Endothelial cell of umbilical vein (primary cell): ENCODE data around the gene KLHL18. TPM values are rescaled to one million over a fixed set of nuclear protein-coding genes. Genes with fewer than 3 reads are reported as not detected.
"Not testable (repeated sequence)": the region's sequence is repeated elsewhere in the genome, so short reads cannot be mapped to it uniquely, and the experiment has no call there.

Experiments used
- BruUV-seq: library from RNA; stranded (reverse); fragments of 400-500 nt; replicated peaks from 2 replicates; lab custom pipeline; 2021; lab: Mats Ljungman, UMichigan
- CTCF ChIA-PET: fragments of 300-600, 350-600 bp; sonication (Branson Sonifier 250); formaldehyde crosslinking; loops from one replicate; lab custom pipeline; 2021; ENCODE audit warnings: antibody characterized with exemption, inconsistent platforms; lab: Charles Lee
- POLR2A ChIA-PET: fragments of 300-600, 350-600 bp; sonication (Branson Sonifier 250); formaldehyde crosslinking; loops from one replicate; lab custom pipeline; 2021; ENCODE audit warnings: antibody characterized with exemption, inconsistent platforms; lab: Charles Lee
- DNase-seq: peaks from one replicate; pipeline ENCODE4 v3.0.0-alpha.2; 2011; ENCODE audit warnings: low read depth, low spot score
- FAIRE-seq: peaks from 2 replicates; lab custom pipeline; 2011; peaks lifted over from hg19 to GRCh38; lab: Jason Lieb, UNC
- H2AFZ ChIP-seq: 2 replicates; pipeline ENCODE4 v1.6.0; 2012; ENCODE audit warnings: low read depth, low read length, control low read depth, inconsistent platforms
- H3K27ac ChIP-seq: 2 replicates; pipeline ENCODE4 v1.5.1; 2011; ENCODE audit warnings: low read depth, mild to moderate bottlenecking, control low read depth, low read length, moderate library complexity; ENCODE audit not compliant: insufficient read depth
- H3K27me3 ChIP-seq, 2 experiments: 2 replicates each; pipeline versions ENCODE4 v1.6.0 to v1.6.1; 2011; ENCODE audit warnings: low read length in 2 of 2, mixed read lengths in 1 of 2; ENCODE audit not compliant: control insufficient read depth in 2 of 2, insufficient read depth in 2 of 2
- H3K36me3 ChIP-seq, 2 experiments: 2 replicates in 1 of 2; 3 replicates in 1 of 2; pipeline ENCODE4 v1.5.1; 2011; ENCODE audit warnings: low read length in 2 of 2, mild to moderate bottlenecking in 1 of 2, moderate library complexity in 1 of 2; ENCODE audit not compliant: control insufficient read depth in 2 of 2, insufficient read depth in 2 of 2; ENCODE audit errors: extremely low read depth in 1 of 2
- H3K4me1 ChIP-seq: 3 replicates; pipeline ENCODE4 v1.5.1; 2011; ENCODE audit warnings: mild to moderate bottlenecking, low read length; ENCODE audit not compliant: control insufficient read depth, insufficient read depth; ENCODE audit errors: extremely low read depth
- H3K4me2 ChIP-seq: 2 replicates; pipeline ENCODE4 v1.6.1; 2011; ENCODE audit warnings: low read length, control low read depth, mixed read lengths; ENCODE audit not compliant: insufficient read depth
- H3K4me3 ChIP-seq, 3 experiments: fragments of 200-600 bp in 1 of 3; sonication (generic), shearing (Covaris generic) in 1 of 3; replicated peaks in 1 of 3; 2 replicates each; pipeline ENCODE4 v1.5.1; 2011 to 2016; ENCODE audit warnings: control low read depth in 3 of 3, low read length in 3 of 3, mild to moderate bottlenecking in 2 of 3, inconsistent platforms in 1 of 3, low read depth in 1 of 3, moderate library complexity in 1 of 3; ENCODE audit not compliant: insufficient read depth in 1 of 3
- H3K79me2 ChIP-seq: 2 replicates; pipeline ENCODE4 v1.6.0; 2012; ENCODE audit warnings: low read length, inconsistent platforms; ENCODE audit not compliant: control insufficient read depth, insufficient read depth
- H3K9ac ChIP-seq: replicated peaks from 2 replicates; pipeline ENCODE3; 2011; ENCODE audit warnings: low read length, control low read depth; ENCODE audit not compliant: insufficient read depth; ENCODE audit errors: extremely low read depth
- H3K9me1 ChIP-seq: replicated peaks from 3 replicates; pipeline ENCODE4 v1.6.0; 2011; ENCODE audit warnings: mild to moderate bottlenecking, low read length; ENCODE audit not compliant: control insufficient read depth, insufficient read depth; ENCODE audit errors: extremely low read depth
- H3K9me3 ChIP-seq: replicated peaks from 2 replicates; pipeline ENCODE4 v1.5.1; 2012; ENCODE audit warnings: low read length, inconsistent platforms; ENCODE audit not compliant: control insufficient read depth, insufficient read depth
- H4K20me1 ChIP-seq: replicated peaks from 2 replicates; pipeline ENCODE3; 2011; ENCODE audit warnings: mild to moderate bottlenecking, low read length; ENCODE audit not compliant: control insufficient read depth, insufficient read depth; ENCODE audit errors: extremely low read depth
- CTCF ChIP-seq, 2 donors: IDR thresholded peaks; 1 replicate in 1 of 2; 2 replicates in 1 of 2; pipeline ENCODE4 v1.5.1; 2011; ENCODE audit warnings: low read length in 2 of 2, mild to moderate bottlenecking in 2 of 2, moderate library complexity in 2 of 2, control low read depth in 1 of 2, inconsistent platforms in 1 of 2, low read depth in 1 of 2; ENCODE audit not compliant: insufficient read depth in 1 of 2; ENCODE audit errors: extremely low read depth in 1 of 2
- FOS ChIP-seq: IDR thresholded peaks from 2 replicates; pipeline ENCODE4 v1.6.1; 2011; ENCODE audit warnings: mild to moderate bottlenecking, low read length, moderate library complexity, borderline replicate concordance; ENCODE audit not compliant: insufficient read depth
- GATA2 ChIP-seq: IDR thresholded peaks from 2 replicates; pipeline ENCODE4 v1.7.0; 2011; ENCODE audit warnings: low read depth, mild to moderate bottlenecking, moderate library complexity, mixed read lengths, low read length; ENCODE audit not compliant: insufficient read length, insufficient read depth
- JUN ChIP-seq: IDR thresholded peaks from 2 replicates; pipeline ENCODE4 v1.6.1; 2011; ENCODE audit warnings: borderline replicate concordance, low read depth; ENCODE audit not compliant: insufficient read length, insufficient read depth
- MYC ChIP-seq: IDR thresholded peaks from one replicate; pipeline ENCODE4 v1.6.1; 2011; ENCODE audit warnings: mild to moderate bottlenecking, low read depth, low read length
- POLR2AphosphoS5 ChIP-seq: IDR thresholded peaks from 2 replicates; pipeline ENCODE4 v1.6.1; 2012; ENCODE audit warnings: low read depth, mild to moderate bottlenecking, control low read depth, low read length, moderate library complexity; ENCODE audit not compliant: insufficient read depth
- dilution Hi-C: fragments of 300-500 bp; cut with MboI; formaldehyde crosslinking; loops from one replicate; pipeline ENCODE4 v1.15.0; 2019; ENCODE audit warnings: low sequenced_read_pairs; ENCODE audit not compliant: extremely low pct_ligation_motif_present
- intact Hi-C: fragments of 100-400 bp; cut with micrococcal nuclease; formaldehyde crosslinking; loops from one replicate; pipeline ENCODE4 v1.10.0; 2022
- polyA plus RNA-seq, 4 experiments: library from polyadenylated mRNA; depleted of rRNA in 3 of 4; stranded (reverse) in 3 of 4; unstranded in 1 of 4; fragments of >200 nt; gene quantifications; 2 replicates each; pipeline versions ENCODE4 v1.2.1 to v1.2.3, GENCODE V29; 2011 to 2012; ENCODE audit warnings: missing spikeins in 1 of 4
- total RNA-seq: library from RNA; stranded (reverse); gene quantifications from 2 replicates; pipeline ENCODE4 v1.2.3, GENCODE V29; 2021

The KLHL18 gene
- total and polyA plus RNA-seq, 2 donors (not counting 3 experiments of a cell fraction or from before 2014, with no cell fraction given), result 43.4 to 58.1 TPM

GRCh38 chr3:47360110-47360517, 77.4 kb downstream of the KLHL18 start:
- BruUV-seq, H3K27me3 ChIP-seq, H2AFZ ChIP-seq, dilution Hi-C loops, FAIRE-seq, POLR2A ChIA-PET, H3K9me1 ChIP-seq, H4K20me1 ChIP-seq, H3K36me3 ChIP-seq, H3K9me3 ChIP-seq, CTCF ChIA-PET, H3K79me2 ChIP-seq, H3K27ac ChIP-seq, H3K4me3 ChIP-seq, DNase-seq, intact Hi-C loops, H3K9ac ChIP-seq, H3K4me2 ChIP-seq: not testable (repeated sequence)
- peak; percentile 13 for TF ChIP-seq FOS
- peaks cover 13% of the 10 kb centered on the region for H3K4me1 ChIP-seq

GRCh38 chr3:47362701-47363100, 80.0 kb downstream of the KLHL18 start:
- Histone ChIP-seq H3K4me1 (peaks cover 17% of the 10 kb centered on the region), H4K20me1 (no peaks in the 10 kb centered on the region), H3K27me3 (no peaks in the 10 kb centered on the region), H3K27ac (peak overlapping the region; percentile 66), H3K9me1 (no peaks in the 10 kb centered on the region), H2AFZ (peak overlapping the region; percentile 14), H3K9ac (no peak overlapping the region), H3K9me3 (no peaks in the 10 kb centered on the region), H3K4me3 (no peak overlapping the region), H3K36me3 (no peaks in the 10 kb centered on the region), H3K79me2 (no peaks in the 10 kb centered on the region), H3K4me2 (no peak overlapping the region)
- FAIRE-seq, result peak; percentile 77
- peak; percentile 46 for DNase-seq
- POLR2A ChIA-PET, result interaction anchor here (1.4 kb wide), 1 partner anchor 18 kb away, joined by 5 read pairs; the partner anchor contains the start of gene PTPN23
- dilution Hi-C loops (no loop called here), intact Hi-C loops (no loop called here)
- BruUV-seq, result no TSS peak
- CTCF ChIA-PET, result interaction anchor here (0.8 to 1.4 kb wide), 4 partner anchors 9 to 58 kb away, joined by 3 to 4 read pairs (median 4); partner anchors contain the start of gene PTPN23
- TF ChIP-seq JUN (peak; percentile 36), CTCF (IDR thresholded peaks at IDR 0.05; ENCODE audit: extremely low read depth in 1 of 2, insufficient read depth in 1 of 2, low read depth in 1 of 2, low read length in 2 of 2) (no peak), MYC (no peak), GATA2 (peak; percentile 15), FOS (peak; percentile 40), POLR2AphosphoS5 (peak; percentile 67)
